Fibroblast of villous mesenchyme (primary cell): ENCODE results near the gene MIR17HG. TPM values are rescaled to one million over a fixed set of nuclear protein-coding genes. Genes with fewer than 3 reads are reported as not detected.
"Not testable (repeated sequence)": the region's sequence is repeated elsewhere in the genome, so short reads cannot be mapped to it uniquely, and the experiment has no call there.

Experiments used
- DNase-seq: peaks from one replicate; pipeline ENCODE4 v3.0.0-alpha.2; 2010; ENCODE audit warnings: low read depth
- H3K4me3 ChIP-seq: 2 replicates; pipeline ENCODE4 v1.5.1; 2011; ENCODE audit warnings: low read depth, mild to moderate bottlenecking, low read length
- total RNA-seq: library from RNA; depleted of rRNA; stranded (reverse); fragments of >200 nt; gene quantifications from 2 replicates; pipeline ENCODE4 v1.2.3, GENCODE V29; 2012
- TF ChIP-seq, protein P1 (sequence below): IDR thresholded peaks from 2 replicates; pipeline ENCODE4 v1.5.1; 2012; ENCODE audit warnings: low read depth, mild to moderate bottlenecking, low read length; ENCODE audit not compliant: insufficient read depth

The MIR17HG gene
- total RNA-seq, 1 donor = 3.9 TPM

DNA sequence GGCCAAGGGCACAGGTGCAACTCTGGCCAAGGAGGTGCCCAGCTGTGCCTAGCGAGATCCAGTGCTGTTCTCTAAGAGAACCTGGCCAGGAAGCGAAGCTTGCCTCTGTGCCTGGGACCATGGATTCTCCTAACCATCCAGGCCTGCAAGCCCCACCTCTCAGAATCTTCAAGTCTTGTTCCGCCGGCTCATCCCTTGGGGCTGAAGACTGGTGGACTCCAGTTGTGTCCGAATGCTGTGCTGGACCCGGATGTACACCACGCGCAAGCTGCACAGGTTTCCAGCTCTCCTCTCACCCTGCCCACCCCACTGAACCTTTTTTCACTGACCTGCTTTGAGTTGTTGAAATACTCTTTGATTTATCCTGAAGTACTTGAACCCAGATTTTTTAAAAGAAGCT, 27.5 kb upstream of the MIR17HG start:
- TF ChIP-seq, protein P1, sequence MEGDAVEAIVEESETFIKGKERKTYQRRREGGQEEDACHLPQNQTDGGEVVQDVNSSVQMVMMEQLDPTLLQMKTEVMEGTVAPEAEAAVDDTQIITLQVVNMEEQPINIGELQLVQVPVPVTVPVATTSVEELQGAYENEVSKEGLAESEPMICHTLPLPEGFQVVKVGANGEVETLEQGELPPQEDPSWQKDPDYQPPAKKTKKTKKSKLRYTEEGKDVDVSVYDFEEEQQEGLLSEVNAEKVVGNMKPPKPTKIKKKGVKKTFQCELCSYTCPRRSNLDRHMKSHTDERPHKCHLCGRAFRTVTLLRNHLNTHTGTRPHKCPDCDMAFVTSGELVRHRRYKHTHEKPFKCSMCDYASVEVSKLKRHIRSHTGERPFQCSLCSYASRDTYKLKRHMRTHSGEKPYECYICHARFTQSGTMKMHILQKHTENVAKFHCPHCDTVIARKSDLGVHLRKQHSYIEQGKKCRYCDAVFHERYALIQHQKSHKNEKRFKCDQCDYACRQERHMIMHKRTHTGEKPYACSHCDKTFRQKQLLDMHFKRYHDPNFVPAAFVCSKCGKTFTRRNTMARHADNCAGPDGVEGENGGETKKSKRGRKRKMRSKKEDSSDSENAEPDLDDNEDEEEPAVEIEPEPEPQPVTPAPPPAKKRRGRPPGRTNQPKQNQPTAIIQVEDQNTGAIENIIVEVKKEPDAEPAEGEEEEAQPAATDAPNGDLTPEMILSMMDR = no peak
- DNase-seq = no peak
- no peak overlapping the region for H3K4me3 ChIP-seq

DNA sequence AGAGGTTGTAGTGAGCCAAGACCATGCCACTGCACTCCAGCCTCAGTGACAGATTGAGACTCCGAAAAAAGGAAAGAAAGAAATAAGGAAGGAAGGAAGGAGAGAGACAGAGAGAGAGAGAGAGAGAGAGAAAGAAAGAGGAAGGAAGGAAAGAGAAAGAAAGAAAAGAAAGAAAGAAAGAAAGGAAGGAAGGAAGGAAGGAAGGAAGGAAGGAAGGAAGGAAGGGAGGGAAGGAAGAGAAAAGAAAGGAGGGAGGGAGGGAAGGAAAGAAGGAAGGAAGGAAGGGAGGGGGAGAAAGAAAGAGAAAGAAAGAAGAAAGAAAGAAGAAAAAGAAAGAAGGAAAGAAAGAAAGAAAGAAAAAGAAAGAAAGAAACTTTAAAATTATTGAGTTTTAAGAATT, 26.5 kb upstream of the MIR17HG start:
- not testable (repeated sequence) for DNase-seq, H3K4me3 ChIP-seq

DNA sequence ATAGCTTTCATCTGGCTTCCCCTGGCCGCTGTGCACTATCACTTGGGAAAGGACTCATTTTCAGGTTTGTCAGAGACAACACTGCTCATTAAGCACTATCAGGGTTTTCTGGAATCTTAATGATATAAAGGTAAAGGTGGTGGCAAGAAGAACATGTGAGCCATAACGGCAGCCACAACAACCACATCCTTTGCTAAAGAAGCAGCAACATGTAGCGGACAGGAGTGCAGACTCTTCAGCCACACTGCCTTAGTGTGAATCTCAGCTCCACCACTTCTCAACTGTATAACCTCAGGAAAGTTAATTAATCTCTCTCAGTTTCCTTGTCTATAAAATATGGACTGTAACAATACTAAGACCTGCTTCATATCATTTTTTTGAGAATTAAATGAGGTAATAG, 24.1 kb upstream of the MIR17HG start:
- no peak overlapping the region for H3K4me3 ChIP-seq
- no peak for DNase-seq
- TF ChIP-seq, protein P1 = no peak

DNA sequence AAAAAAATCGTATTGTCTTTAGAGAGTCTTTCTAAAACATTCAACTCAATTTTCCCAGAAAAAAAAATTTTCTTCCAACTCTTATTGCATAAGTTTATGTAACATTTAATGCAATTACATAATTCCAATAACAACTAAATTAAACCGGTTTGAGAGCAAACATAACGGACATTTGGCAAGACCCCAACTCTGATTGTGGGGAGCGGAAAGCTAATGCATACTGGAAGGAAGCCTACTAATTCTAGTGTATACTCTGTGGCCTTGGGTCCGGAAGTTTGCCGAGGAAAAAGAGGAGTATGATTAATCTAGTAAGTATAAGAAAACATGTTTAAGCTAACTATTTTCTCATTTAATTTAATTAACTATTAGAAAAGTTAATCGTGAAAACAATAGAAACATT, 21.3 kb upstream of the MIR17HG start:
- TF ChIP-seq, protein P1 = no peak
- no peak overlapping the region for H3K4me3 ChIP-seq
- no peak for DNase-seq

DNA sequence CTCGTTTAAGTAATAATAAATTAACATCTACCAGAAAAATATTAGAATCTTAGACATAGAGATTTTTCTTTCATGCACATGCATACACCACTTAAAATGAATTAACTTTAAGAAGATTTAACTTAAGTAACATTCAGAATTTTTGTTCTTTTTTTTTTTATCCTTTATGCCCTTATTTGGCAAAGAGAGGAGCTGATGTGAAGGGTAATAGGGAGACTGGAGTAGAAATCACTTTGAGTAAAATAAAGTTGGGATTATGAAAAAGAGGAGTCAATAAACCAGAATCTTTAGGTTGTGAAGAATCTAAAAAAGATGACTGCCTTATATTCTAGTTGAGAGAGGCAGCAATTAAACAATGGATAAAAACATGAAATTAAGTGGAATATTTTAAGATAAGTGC, 18.8 kb upstream of the MIR17HG start:
- no peak overlapping the region for H3K4me3 ChIP-seq
- TF ChIP-seq, protein P1 = no peak

DNA sequence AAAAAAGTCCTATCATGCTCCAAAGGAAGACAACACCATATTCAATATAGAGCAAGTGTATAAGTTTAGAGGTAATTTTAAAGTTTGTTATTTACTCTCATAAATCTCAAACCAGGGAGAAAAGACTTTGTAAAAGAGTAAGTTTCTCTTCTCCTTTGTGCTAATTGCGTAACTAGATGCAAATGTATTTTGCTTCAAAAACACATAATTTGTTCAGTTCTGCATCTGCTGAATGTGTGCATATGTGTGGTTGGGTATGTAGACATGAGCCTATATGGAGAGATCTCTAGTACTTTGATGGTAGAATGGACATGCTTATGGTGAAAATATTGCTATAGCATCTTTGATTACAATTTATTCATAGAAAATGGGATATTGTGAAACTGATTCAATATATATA, 17.8 kb upstream of the MIR17HG start:
- no peak for DNase-seq
- TF ChIP-seq, protein P1 = no peak

More for the DNA sequence above, 18.8 kb upstream of the MIR17HG start:
- DNase-seq = no peak

DNA sequence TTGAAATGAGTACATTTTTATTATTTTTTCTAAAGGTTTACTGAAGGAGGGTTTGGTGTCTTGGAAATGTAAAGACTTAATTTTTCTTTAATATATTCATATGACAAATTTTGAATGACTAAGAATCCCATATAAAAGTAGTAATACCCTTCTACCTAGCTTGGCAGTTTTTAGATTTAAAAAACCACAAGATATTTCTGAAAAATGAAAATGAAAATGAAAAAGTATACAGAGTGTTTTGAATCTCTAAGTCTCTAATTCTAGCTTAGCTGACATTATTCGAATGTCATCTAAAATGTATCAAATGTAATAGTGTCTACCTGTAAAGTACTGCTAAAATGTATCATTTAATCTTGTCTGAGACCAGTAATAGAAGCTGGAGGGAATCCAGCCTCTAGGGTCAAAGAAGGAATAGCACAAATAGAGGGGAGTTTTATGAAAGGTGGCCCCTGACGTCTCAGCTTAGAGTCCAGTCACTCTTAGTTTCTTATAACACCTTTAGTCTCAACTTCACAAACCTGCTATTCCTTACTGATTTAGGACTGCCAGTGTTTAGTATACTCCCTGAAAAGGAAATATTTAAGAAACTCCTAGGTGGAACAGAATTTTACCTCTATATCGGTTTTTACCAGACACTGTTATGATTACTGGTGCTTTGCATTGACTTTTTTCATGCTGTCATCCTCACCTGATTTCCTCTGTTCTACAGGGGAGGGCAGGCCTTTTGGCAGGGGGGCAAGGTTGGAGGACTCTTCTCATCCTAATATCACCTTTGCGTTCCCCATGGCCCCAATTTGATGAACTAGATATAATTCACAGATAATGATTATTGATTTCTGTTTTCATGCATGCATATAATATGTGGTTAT, 16.2 kb upstream of the MIR17HG start:
- TF ChIP-seq, protein P1 = no peak
- no peak for DNase-seq
- no peak overlapping the region for H3K4me3 ChIP-seq

More for the DNA sequence above, 17.8 kb upstream of the MIR17HG start:
- H3K4me3 ChIP-seq = no peak overlapping the region
